Esophagus mucosa (tissue), 1 donor: Measurements from ENCODE around the gene PERCC1. TPM values are rescaled to one million over a fixed set of nuclear protein-coding genes. Genes with fewer than 3 reads are reported as not detected.
"Not testable (repeated sequence)": the region's sequence is repeated elsewhere in the genome, so short reads cannot be mapped to it uniquely, and the experiment has no call there.

Experiments
- ATAC-seq: fragments of 200-7000 bp; cut with Tn5 transposase; one replicate; pipeline ENCODE4 v1.9.1; 2020
- total RNA-seq: library from RNA; stranded (reverse); gene quantifications from one replicate; pipeline ENCODE4 v1.2.4, GENCODE V29; 2023
- donor health status: DM: yes; HTN: yes; CAD: no.

PERCC1 gene
- total RNA-seq, 1 donor from 2014 or later = not detected

DNA sequence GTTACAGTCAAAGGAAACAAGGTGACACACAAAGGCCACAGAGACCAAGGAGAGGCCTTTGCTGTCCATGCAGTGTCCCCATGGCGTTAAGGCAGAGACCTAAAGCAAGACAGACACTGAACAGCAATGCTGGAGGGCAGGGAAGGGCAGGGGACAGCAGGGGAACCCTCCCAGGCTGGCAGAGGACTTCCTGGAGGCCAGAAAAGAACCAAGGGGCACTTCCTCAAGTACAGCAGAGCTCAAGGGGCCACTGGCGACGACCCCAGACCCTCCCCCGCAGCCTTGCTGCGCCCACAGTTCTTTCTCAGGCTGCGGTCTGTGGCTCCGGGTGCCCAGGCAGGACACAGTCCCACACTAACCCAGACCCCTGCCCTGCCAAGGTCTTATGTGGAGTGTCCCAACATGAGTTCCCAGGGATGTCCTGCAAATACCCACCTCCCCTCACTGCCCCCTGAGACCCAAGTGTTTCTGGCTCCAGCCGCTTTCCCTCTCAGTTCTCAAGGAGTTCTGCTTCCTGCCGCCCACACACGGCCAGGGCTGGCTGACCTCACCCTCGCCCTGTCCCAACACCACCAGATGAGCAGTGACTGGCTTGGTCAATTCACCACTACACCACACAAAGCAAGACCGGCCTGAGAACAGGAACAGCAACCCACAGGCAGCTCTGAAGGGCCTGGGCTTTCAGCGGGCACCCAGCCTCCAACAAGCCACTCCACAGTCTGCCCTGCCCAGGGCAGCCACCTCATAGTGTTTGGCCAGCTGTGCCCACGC is 39.8 kb downstream of the PERCC1 start:
- ATAC-seq = peak; percentile 33

- no peak for ATAC-seq
Observed at GRCh38 chr16:1471569-1472194, 40.8 kb downstream of the PERCC1 start.

DNA sequence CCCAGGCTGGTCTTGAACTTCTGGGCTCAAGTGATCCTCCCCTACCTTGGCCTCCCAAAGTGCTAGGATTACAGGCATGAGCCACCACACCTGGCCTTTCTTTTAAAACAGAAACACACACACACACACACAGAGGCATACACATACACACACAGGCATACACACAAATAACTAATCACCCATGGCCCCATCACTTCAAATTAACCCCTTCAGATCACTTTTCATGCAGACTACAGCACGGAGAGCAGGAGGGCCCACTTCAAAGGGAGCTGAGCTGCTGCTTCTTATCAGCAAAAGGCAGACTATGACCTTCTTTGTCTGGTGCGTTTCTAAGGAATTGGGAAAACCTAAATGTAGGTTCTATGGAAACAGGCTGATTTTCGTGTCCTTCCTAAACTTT is 42.1 kb downstream of the PERCC1 start:
- ATAC-seq = no peak

GRCh38 chr16:1474082-1474795 is 43.4 kb downstream of the PERCC1 start:
- peak; percentile 1 for ATAC-seq

DNA sequence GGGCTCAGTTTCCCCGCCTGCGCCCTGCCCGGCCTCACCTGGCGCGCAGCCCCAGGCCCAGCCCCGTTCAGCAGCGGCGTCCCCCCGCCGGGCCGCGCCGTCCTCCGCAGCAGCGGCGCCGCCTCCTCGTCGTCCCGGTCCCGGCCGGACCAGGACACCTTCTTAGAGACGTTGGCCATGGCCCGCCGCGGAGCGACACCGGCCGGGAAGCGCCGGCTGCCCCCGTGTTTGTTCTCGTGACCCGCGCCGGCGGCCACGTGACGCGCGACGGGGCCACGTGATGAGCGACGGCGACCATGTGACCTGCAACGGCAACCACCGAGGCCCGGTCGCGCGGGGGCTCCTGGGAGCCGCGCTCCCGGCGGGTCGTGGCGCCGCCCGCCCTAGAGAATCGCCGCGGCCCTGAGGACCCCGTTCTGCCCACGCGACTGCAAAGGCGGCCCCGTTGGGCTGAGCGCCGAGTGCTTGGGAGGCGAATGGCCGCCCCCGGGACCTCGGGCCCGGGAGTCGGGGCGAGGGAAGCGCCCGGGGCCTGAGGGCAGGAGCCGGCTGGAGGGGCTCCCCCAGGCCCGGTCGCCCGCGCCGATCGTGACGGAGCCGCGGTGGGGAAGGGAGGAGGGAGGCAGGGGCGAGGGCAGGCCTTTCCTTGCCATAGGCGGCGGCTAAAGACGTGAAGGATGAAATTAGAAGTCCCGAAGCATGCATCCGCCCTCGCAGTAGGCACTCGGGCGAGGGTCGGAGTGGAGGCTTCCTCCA is 44.1 kb downstream of the PERCC1 start, which contains the start of gene CLCN7:
Gene CLCN7, minus strand, starts transcription at position 233 of the 756 bp plus-strand sequence. Its CDS starts 54 bp downstream, at position 179.
- peak; percentile 90 for ATAC-seq

DNA sequence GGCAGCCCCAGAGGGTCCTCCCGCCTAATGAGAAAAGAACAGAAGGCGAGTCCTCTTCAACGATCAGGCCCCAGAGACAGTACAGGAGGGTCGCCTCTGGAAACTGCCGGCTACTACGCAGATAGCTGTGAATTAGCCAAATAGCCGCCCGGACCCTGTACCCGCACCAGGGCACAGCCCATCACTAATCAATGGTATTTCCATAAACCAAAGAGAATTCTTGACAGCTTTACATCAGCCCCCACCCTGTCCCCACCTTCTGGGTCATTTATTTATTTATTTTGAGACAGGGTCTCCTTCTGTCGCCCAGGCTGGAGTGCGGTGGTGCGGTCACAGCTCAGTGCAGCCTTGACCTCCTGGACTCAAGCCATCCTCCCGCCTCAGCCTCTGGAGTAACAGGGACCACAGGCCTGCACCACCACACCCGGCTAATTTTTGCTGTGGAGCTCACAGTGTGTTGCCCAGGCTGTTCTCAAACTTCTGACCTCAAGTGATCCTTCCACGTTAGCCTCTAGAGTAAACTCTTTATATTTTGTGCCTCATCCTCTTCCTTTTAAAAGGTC is 44.8 kb downstream of the PERCC1 start:
- no peak for ATAC-seq

GRCh38 chr16:1477033-1477432 is 46.2 kb downstream of the PERCC1 start:
- no peak for ATAC-seq

- not testable (repeated sequence) for ATAC-seq
Observed at GRCh38 chr16:1478937-1479336, 48.1 kb downstream of the PERCC1 start.

GRCh38 chr16:1481906-1482835 is 51.3 kb downstream of the PERCC1 start:
- ATAC-seq = peak; percentile 76

Other genes with a start within 250 kb of the PERCC1 start
- gene TPSG1, start 205.8 kb upstream of the PERCC1 start, total RNA-seq = 0.24 TPM
- gene TPSB2, start 200.9 kb upstream of the PERCC1 start, total RNA-seq = 4.5 TPM
- 4.6 TPM for gene TPSAB1, start 190.4 kb upstream of the PERCC1 start, total RNA-seq
- not detected for gene TPSD1, start 175.0 kb upstream of the PERCC1 start, total RNA-seq
- 93.1 TPM for gene UBE2I, start 121.4 kb upstream of the PERCC1 start, total RNA-seq
- 2.0 TPM for gene BAIAP3, start 97.4 kb upstream of the PERCC1 start, total RNA-seq
- gene TSR3, start 79.2 kb upstream of the PERCC1 start, total RNA-seq = 42.6 TPM
- 25.7 TPM for gene GNPTG, start 79.1 kb upstream of the PERCC1 start, total RNA-seq
- gene UNKL, start 16.4 kb upstream of the PERCC1 start, total RNA-seq = 5.3 TPM
- gene UQCC4, start 10.3 kb upstream of the PERCC1 start, total RNA-seq = 13.7 TPM
- gene CCDC154, start 13.5 kb downstream of the PERCC1 start, total RNA-seq = 0.12 TPM
- 18.6 TPM for gene CLCN7, start 44.0 kb downstream of the PERCC1 start, total RNA-seq
- gene PTX4, start 57.9 kb downstream of the PERCC1 start, total RNA-seq = not detected
- 21.3 TPM for gene TELO2, start 62.3 kb downstream of the PERCC1 start, total RNA-seq
- 2.8 TPM for gene TMEM204, start 102.6 kb downstream of the PERCC1 start, total RNA-seq
- 8.3 TPM for gene IFT140, start 181.0 kb downstream of the PERCC1 start, total RNA-seq
- gene CRAMP1, start 181.3 kb downstream of the PERCC1 start, total RNA-seq = 9.6 TPM
- gene JPT2, start 247.2 kb downstream of the PERCC1 start, total RNA-seq = 79.3 TPM